Esophagus squamous epithelium (tissue), 4 donors: ENCODE data around the gene OCA2.

Source experiments
- CTCF ChIP-seq, 6 experiments: fragments of 450-650 bp in 4 of 6; fragments of 200-600 bp in 2 of 6; sonication (generic) in 2 of 6; IDR thresholded peaks; one replicate each; pipeline ENCODE4 v1.5.1; 2016 to 2019; ENCODE audit warnings: antibody characterized with exemption in 6 of 6, mild to moderate bottlenecking in 4 of 6, moderate library complexity in 4 of 6
- POLR2A ChIP-seq, 4 donors: fragments of 450-650 bp; IDR thresholded peaks; one replicate each; pipeline ENCODE4 v1.6.1; 2017; ENCODE audit warnings: antibody characterized with exemption in 4 of 4, mild to moderate bottlenecking in 4 of 4, moderate library complexity in 3 of 4

DNA sequence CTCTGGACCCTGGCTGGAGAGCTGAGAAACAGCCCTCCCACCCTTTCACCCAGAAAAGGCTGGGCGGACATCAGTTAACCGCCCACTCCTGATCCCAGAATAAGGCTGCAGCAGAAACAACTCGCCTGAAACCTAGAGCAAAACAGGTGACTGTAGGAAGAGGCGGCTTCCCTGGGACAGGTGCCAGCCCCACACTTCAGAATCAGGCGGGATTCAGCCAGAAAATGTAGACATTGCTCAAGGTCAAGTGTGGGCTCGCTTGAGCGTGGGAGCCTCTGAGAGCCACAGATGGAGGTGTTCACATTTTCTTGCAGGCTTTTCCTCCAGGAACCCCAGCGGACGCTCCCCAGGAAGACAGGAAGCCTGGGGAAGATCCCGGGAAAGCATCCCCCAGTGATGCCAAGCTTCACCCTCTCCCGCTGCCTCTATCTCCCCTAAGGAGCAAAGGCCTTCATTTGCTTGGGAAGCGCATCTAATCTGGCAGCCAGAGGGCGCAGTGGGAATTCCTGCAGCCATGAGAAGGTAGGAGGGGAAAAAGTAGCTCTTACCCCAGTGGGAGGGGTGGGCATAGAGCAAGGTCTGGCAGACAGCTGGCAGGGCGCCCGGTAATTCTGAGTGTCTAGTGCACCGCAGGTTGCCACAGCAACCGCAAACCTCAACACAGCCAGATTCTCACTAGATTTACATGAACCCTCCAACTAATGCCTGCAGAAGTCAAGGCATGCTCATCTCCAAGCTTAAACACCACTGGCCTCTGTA is 77.7 kb downstream of the OCA2 start:
- TF ChIP-seq CTCF (IDR thresholded peaks at IDR 0.05): peak in 5 of 6 experiments; percentile 26 to 59 (median 50)
- no peak for TF ChIP-seq POLR2A (IDR thresholded peaks at IDR 0.05)
